IMR-90 (cell line): Measurements from ENCODE around the gene ZFHX3. TPM values are rescaled to one million over a fixed set of nuclear protein-coding genes. Genes with fewer than 3 reads are reported as not detected.
A peak's percentile ranks its signal among the peaks of the same experiment; 100 is the strongest.

Experiments
- ATAC-seq: fragments of 200-7000 bp; cut with Tn5 transposase; 2 replicates; pipeline ENCODE4 v1.9.1; 2020; ENCODE audit warnings: low read depth, mild to moderate bottlenecking, moderate library complexity
- BruUV-seq: library from RNA; stranded (reverse); fragments of 400-500 nt; replicated peaks from 2 replicates; lab custom pipeline; 2021; lab: Mats Ljungman, UMichigan
- CTCF ChIA-PET: fragments of 300-600 bp; formaldehyde crosslinking; extraction: SDS; loops from one replicate; lab custom pipeline; 2021; ENCODE audit warnings: antibody characterized with exemption; lab: Yijun Ruan, JAX
- POLR2A ChIA-PET: fragments of 300-600 bp; sonication (Branson Sonifier 250); formaldehyde crosslinking; loops from one replicate; lab custom pipeline; 2022; ENCODE audit warnings: antibody characterized with exemption; ENCODE audit not compliant: unreplicated experiment; lab: Charles Lee
- DNase-seq: peaks from one replicate; pipeline ENCODE4 v3.0.0; 2013
- H2AFZ ChIP-seq: replicated peaks from 2 replicates; pipeline ENCODE3; 2013; ENCODE audit warnings: low read length, mild to moderate bottlenecking; ENCODE audit not compliant: poor library complexity
- H2AK5ac ChIP-seq: 2 replicates; pipeline ENCODE4 v1.6.1; 2013; ENCODE audit warnings: low read depth, low read length, inconsistent platforms
- H2AK9ac ChIP-seq: replicated peaks from 2 replicates; pipeline ENCODE3; 2013; ENCODE audit warnings: mild to moderate bottlenecking, low read depth, low read length, moderate library complexity; ENCODE audit not compliant: poor library complexity
- H2BK120ac ChIP-seq: 2 replicates; pipeline ENCODE4 v1.6.1; 2013; ENCODE audit warnings: low read depth, low read length, inconsistent platforms
- H2BK15ac ChIP-seq: 3 replicates; pipeline ENCODE4 v1.6.1; 2013; ENCODE audit warnings: low read depth, low read length, inconsistent platforms
- H2BK20ac ChIP-seq: 2 replicates; pipeline ENCODE4 v1.6.1; 2013; ENCODE audit warnings: low read depth, mild to moderate bottlenecking, inconsistent platforms, low read length, moderate library complexity
- H2BK5ac ChIP-seq: 2 replicates; pipeline ENCODE4 v1.6.1; 2013; ENCODE audit warnings: mild to moderate bottlenecking, low read depth, low read length, inconsistent platforms; ENCODE audit not compliant: poor library complexity, severe bottlenecking
- H3K14ac ChIP-seq: replicated peaks from 2 replicates; pipeline ENCODE4 v1.6.1; 2013; ENCODE audit warnings: low read depth, low read length, inconsistent platforms
- H3K18ac ChIP-seq: 2 replicates; pipeline ENCODE4 v1.6.1; 2013; ENCODE audit warnings: low read depth, low read length, control low read depth
- H3K23ac ChIP-seq: 2 replicates; pipeline ENCODE4 v1.6.1; 2013; ENCODE audit warnings: low read depth, low read length, inconsistent platforms
- H3K27ac ChIP-seq: 2 replicates; pipeline ENCODE4 v1.5.1; 2013; ENCODE audit warnings: mild to moderate bottlenecking, control low read depth, low read length; ENCODE audit not compliant: insufficient read depth
- H3K27me3 ChIP-seq: 2 replicates; pipeline ENCODE4 v1.6.1; 2013; ENCODE audit warnings: low read length; ENCODE audit not compliant: control insufficient read depth, insufficient read depth
- H3K36me3 ChIP-seq: 2 replicates; pipeline ENCODE4 v1.6.1; 2013; ENCODE audit warnings: low read length, mixed read lengths; ENCODE audit not compliant: control insufficient read depth, insufficient read depth
- H3K4ac ChIP-seq: 2 replicates; pipeline ENCODE4 v1.6.1; 2013; ENCODE audit warnings: low read depth, low read length, inconsistent platforms
- H3K4me1 ChIP-seq: 2 replicates; pipeline ENCODE4 v1.6.1; 2013; ENCODE audit warnings: low read length, mixed read lengths; ENCODE audit not compliant: control insufficient read depth, insufficient read depth
- H3K4me2 ChIP-seq: 2 replicates; pipeline ENCODE4 v1.6.1; 2013; ENCODE audit warnings: low read depth, mild to moderate bottlenecking, control low read depth, low read length, moderate library complexity
- H3K4me3 ChIP-seq: 2 replicates; pipeline ENCODE4 v1.5.1; 2013; ENCODE audit warnings: low read depth, mild to moderate bottlenecking, control low read depth, low read length, moderate library complexity; ENCODE audit not compliant: insufficient read depth
- H3K56ac ChIP-seq: 2 replicates; pipeline ENCODE4 v1.6.1; 2013; ENCODE audit warnings: low read length, inconsistent platforms; ENCODE audit not compliant: insufficient read depth; ENCODE audit errors: extremely low read depth
- H3K79me1 ChIP-seq, 2 experiments: 2 replicates each; pipeline ENCODE4 v1.6.1; 2013; ENCODE audit warnings: low read length in 2 of 2, inconsistent platforms in 1 of 2, low read depth in 1 of 2
- H3K9ac ChIP-seq: 2 replicates; pipeline ENCODE4 v1.6.1; 2013; ENCODE audit warnings: low read depth, low read length, control low read depth
- H3K9me1 ChIP-seq: 2 replicates; pipeline ENCODE4 v1.6.1; 2013; ENCODE audit warnings: low read length, inconsistent platforms; ENCODE audit not compliant: insufficient read depth
- H3K9me3 ChIP-seq: 2 replicates; pipeline ENCODE4 v1.6.1; 2013; ENCODE audit warnings: low read length; ENCODE audit not compliant: control insufficient read depth, insufficient read depth
- H4K20me1 ChIP-seq: 2 replicates; pipeline ENCODE4 v1.6.1; 2013; ENCODE audit warnings: low read length, inconsistent platforms; ENCODE audit not compliant: insufficient read depth
- H4K5ac ChIP-seq: 2 replicates; pipeline ENCODE4 v1.6.1; 2013; ENCODE audit warnings: mild to moderate bottlenecking, low read depth, low read length, control low read depth
- H4K8ac ChIP-seq, 2 experiments: 2 replicates each; pipeline ENCODE4 v1.6.1; 2013; ENCODE audit warnings: low read depth in 2 of 2, low read length in 2 of 2, control low read depth in 1 of 2, inconsistent platforms in 1 of 2
- H4K91ac ChIP-seq: 2 replicates; pipeline ENCODE4 v1.6.1; 2013; ENCODE audit warnings: low read depth, low read length, inconsistent platforms; ENCODE audit not compliant: insufficient read depth
- CHD1 ChIP-seq: IDR thresholded peaks from 2 replicates; pipeline ENCODE4 v1.6.1; 2012; ENCODE audit warnings: low read depth, low read length, improper control_type of control experiment
- CTCF ChIP-seq: conservative IDR thresholded peaks from 2 replicates; pipeline ENCODE4 v1.5.1; 2012; ENCODE audit warnings: mild to moderate bottlenecking, low read depth, low read length, improper control_type of control experiment
- RAD21 ChIP-seq: IDR thresholded peaks from 2 replicates; pipeline ENCODE4 v1.6.1; 2012; ENCODE audit warnings: low read length, improper control_type of control experiment
- SMC3 ChIP-seq: fragments of 150-350 bp; IDR thresholded peaks from 2 replicates; pipeline ENCODE4 v1.6.1; 2016; ENCODE audit warnings: low read depth, mild to moderate bottlenecking, antibody characterized with exemption, low read length, moderate library complexity
- WGBS, 2 experiments: methylation state at CpG; one replicate each; pipeline versions ENCODE4 v1.1.5 to v1.1.7; 2013; ENCODE audit warnings: missing lambda C conversion rate in 2 of 2; ENCODE audit not compliant: insufficient read length in 1 of 2; ENCODE audit errors: extremely low coverage in 2 of 2; 5-methylcytosine and 5-hydroxymethylcytosine counted together
- dilution Hi-C: fragments of 300-500 bp; cut with HindIII; formaldehyde crosslinking; loops from one replicate; pipeline ENCODE4 v1.14.3; 2018; ENCODE audit warnings: low sequenced_read_pairs; ENCODE audit not compliant: unreplicated experiment
- in situ Hi-C: fragments of 300-500 bp; cut with MboI; formaldehyde crosslinking; loops from 3 replicates; pipeline ENCODE4 v1.14.3; 2019; ENCODE audit warnings: low sequenced_read_pairs, inconsistent platforms, mixed read lengths
- intact Hi-C: fragments of 100-400 bp; cut with micrococcal nuclease; formaldehyde crosslinking; loops from 2 replicates; pipeline ENCODE4 v1.10.0; 2022
- polyA plus RNA-seq, 3 experiments: library from polyadenylated mRNA; depleted of rRNA; stranded (reverse); fragments of >200 nt; gene quantifications; 2 replicates each; pipeline ENCODE4 v1.2.3, GENCODE V29; 2012; ENCODE audit warnings: low replicate concordance in 1 of 3
- total RNA-seq: library from RNA; depleted of rRNA; stranded (reverse); fragments of >200 nt; gene quantifications from 2 replicates; pipeline ENCODE4 v1.2.3, GENCODE V29; 2012

The ZFHX3 gene
- total and polyA plus RNA-seq, 2 of the 4 experiments (the other 2 are of a cell fraction), result 1.4 to 1.7 TPM

GRCh38 chr16:72939247-72939646, 108.7 kb downstream of the ZFHX3 start:
- peak overlapping the region; percentile 89 for H2BK120ac ChIP-seq
- H2AFZ ChIP-seq, result peak overlapping the region; percentile 87
- H3K4me1 ChIP-seq, result peaks cover 16% of the 10 kb centered on the region
- H3K36me3 ChIP-seq, result peaks cover 3% of the 10 kb centered on the region; the same call in 1 of the 2 replicates
- CTCF ChIA-PET, result interaction anchor here (0.7 to 1.6 kb wide), 6 partner anchors 22 to 939 kb away, joined by 3 to 5 read pairs (median 4); no protein-coding TSS in a partner anchor
- H3K18ac ChIP-seq, result peak overlapping the region; percentile 75
- H3K14ac ChIP-seq, result peak overlapping the region; percentile 66
- H3K4ac ChIP-seq, result peak overlapping the region; percentile 84
- DNase-seq (peak; percentile 79), ATAC-seq (peak; percentile 82)
- H3K79me1 ChIP-seq, result peaks cover 37 to 76% of the 10 kb centered on the region in 2 experiments
- intact Hi-C loops (loop anchor here (10.0 kb wide), 2 partner anchors 266 to 274 kb away; no protein-coding TSS in a partner anchor), in situ Hi-C loops (loop anchor here (10.0 kb wide), 1 partner anchor 274 kb away; no protein-coding TSS in a partner anchor), dilution Hi-C loops (loop anchor here (25.0 kb wide), 1 partner anchor 98 kb away; the partner anchor contains the start of gene ZFHX3)
- H3K9me1 ChIP-seq, result peaks cover 8% of the 10 kb centered on the region
- POLR2A ChIA-PET, result interaction anchor here (0.6 kb wide), 1 partner anchor 107 kb away, joined by 12 read pairs; no protein-coding TSS in a partner anchor
- H3K56ac ChIP-seq, result peak overlapping the region; percentile 36; the same call in 1 of the 2 replicates
- H3K4me2 ChIP-seq, result peak overlapping the region; percentile 84
- peak overlapping the region; percentile 82 for H3K23ac ChIP-seq
- TF ChIP-seq RAD21, result peak; percentile 9; the same call in 1 of the 2 replicates
- peak; percentile 34; the same call in 1 of the 2 replicates for TF ChIP-seq SMC3
- no peak for TF ChIP-seq CHD1
- peak; percentile 41 for TF ChIP-seq CTCF
- peak overlapping the region; percentile 56 to 79 for H4K8ac ChIP-seq
- no peaks in the 10 kb centered on the region for H3K27me3 ChIP-seq
- 15% methylated on average over 5 of the region's 10 CpGs; no CpG with 5 or more reads in 1 of the 2 experiments for WGBS, 2 experiments
- peak overlapping the region; percentile 30; the same call in 1 of the 2 replicates for H2AK5ac ChIP-seq
- peak overlapping the region; percentile 87 for H2BK5ac ChIP-seq
- H2BK20ac ChIP-seq, result peak overlapping the region; percentile 75; the same call in 1 of the 2 replicates
- peak overlapping the region; percentile 43; the same call in 1 of the 2 replicates for H3K9ac ChIP-seq
- peak overlapping the region; percentile 22; the same call in 1 of the 2 replicates for H3K4me3 ChIP-seq
- H3K27ac ChIP-seq, result peak overlapping the region; percentile 78
- no peaks in the 10 kb centered on the region for H3K9me3 ChIP-seq
- peak overlapping the region; percentile 83; the same call in 1 of the 3 replicates for H2BK15ac ChIP-seq
- H4K91ac ChIP-seq, result peak overlapping the region; percentile 80
- peaks cover 32% of the 10 kb centered on the region; the same call in 1 of the 2 replicates for H4K20me1 ChIP-seq
- peak overlapping the region; percentile 58 for H4K5ac ChIP-seq
- H2AK9ac ChIP-seq, result peak overlapping the region; percentile 86
- no TSS peak for BruUV-seq
